GM19023 (cell line): ENCODE measurements around the gene NAA60.

Experiments
- ATAC-seq: cut with Tn5 transposase; IDR thresholded peaks from one replicate; pipeline ENCODE4 v1.9.1; 2021; ENCODE audit warnings: mild to moderate bottlenecking, moderate library complexity; ENCODE audit not compliant: unreplicated experiment

NAA60 gene

DNA sequence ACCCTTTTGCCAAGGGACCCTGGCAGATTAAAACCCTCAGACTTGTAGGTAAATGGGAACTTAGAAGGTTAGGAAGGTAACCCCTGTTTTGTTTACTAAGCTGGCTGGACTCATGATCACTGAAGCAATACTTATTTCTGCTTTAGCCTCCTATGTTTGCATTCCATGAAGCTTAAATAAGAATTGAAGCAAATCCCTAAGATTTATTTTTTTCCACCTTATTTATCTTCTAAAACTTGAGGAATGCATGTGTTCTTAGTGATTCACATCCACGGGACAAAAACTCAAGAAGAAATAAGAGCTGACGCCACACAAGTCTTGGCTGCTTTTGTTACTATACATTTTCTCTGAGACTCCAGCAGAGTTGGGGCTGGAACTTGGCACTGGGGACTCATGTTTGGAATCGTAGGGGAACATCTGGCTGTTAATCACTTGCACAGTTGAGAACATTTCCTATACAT, 92.8 kb downstream of the NAA60 start:
- ATAC-seq: no peak
